SU-DHL-6 (cell line): ENCODE data around the gene LCE5A.
"Not testable (repeated sequence)": the region's sequence is repeated elsewhere in the genome, so short reads cannot be mapped to it uniquely, and the experiment has no call there.

Experiments used
- H2AFZ ChIP-seq: fragments of 200-600 bp; sonication (generic); 2 replicates; pipeline ENCODE4 v1.6.1; 2014; ENCODE audit warnings: low read depth, mild to moderate bottlenecking, moderate library complexity, mixed read lengths, antibody characterized with exemption, low read length; ENCODE audit not compliant: severe bottlenecking
- H3F3A ChIP-seq: fragments of 200-600 bp; shearing (Covaris generic); 2 replicates; pipeline ENCODE4 v1.6.0; 2016; ENCODE audit warnings: antibody characterized with exemption, mild to moderate bottlenecking; ENCODE audit not compliant: insufficient read depth
- H3K27ac ChIP-seq: fragments of 200-600 bp; sonication (generic); 2 replicates; pipeline ENCODE4 v1.5.1; 2016; ENCODE audit warnings: low read depth, mild to moderate bottlenecking, low read length, moderate library complexity, mixed read lengths
- H3K27me3 ChIP-seq: fragments of 200-600 bp; sonication (generic), shearing (Covaris generic); 2 replicates; pipeline ENCODE4 v1.6.0; 2014; ENCODE audit warnings: mild to moderate bottlenecking, low read length
- H3K36me3 ChIP-seq: fragments of 200-600 bp; sonication (generic); 2 replicates; pipeline ENCODE4 v1.6.1; 2014; ENCODE audit warnings: mild to moderate bottlenecking, low read length, mixed read lengths
- H3K4me2 ChIP-seq: fragments of 300-600, 200-600 bp; shearing (Covaris generic), sonication (generic); 2 replicates; pipeline ENCODE4 v1.6.0; 2014; ENCODE audit warnings: low read length, low read depth, mild to moderate bottlenecking; ENCODE audit not compliant: poor library complexity, severe bottlenecking
- H3K4me3 ChIP-seq: fragments of 200-600 bp; sonication (generic); 2 replicates; pipeline ENCODE4 v1.5.1; 2014; ENCODE audit warnings: antibody characterized with exemption, low read length, mild to moderate bottlenecking, mixed read lengths; ENCODE audit not compliant: insufficient read depth, poor library complexity, severe bottlenecking
- H3K79me2 ChIP-seq: fragments of 200-600 bp; sonication (generic); 2 replicates; pipeline ENCODE4 v1.6.1; 2014; ENCODE audit warnings: mild to moderate bottlenecking, low read length, moderate library complexity; ENCODE audit not compliant: insufficient read depth
- H3K9ac ChIP-seq: fragments of 200-600 bp; sonication (generic); 2 replicates; pipeline ENCODE4 v1.7.0; 2014; ENCODE audit warnings: mild to moderate bottlenecking, low read length
- H3K9me2 ChIP-seq: fragments of 200-600 bp; sonication (generic); replicated peaks from 2 replicates; pipeline ENCODE4 v1.6.1; 2014; ENCODE audit warnings: low read length; ENCODE audit not compliant: insufficient read depth
- H3K9me3 ChIP-seq: fragments of 200-600 bp; sonication (generic); 2 replicates; pipeline ENCODE4 v1.6.1; 2014; ENCODE audit warnings: low read length, mixed read lengths; ENCODE audit not compliant: insufficient read depth
- H4K20me1 ChIP-seq: fragments of 200-600 bp; sonication (generic); 2 replicates; pipeline ENCODE4 v1.6.1; 2014; ENCODE audit warnings: low read depth, mild to moderate bottlenecking, antibody characterized with exemption, low read length, moderate library complexity, mixed read lengths
- EZH2phosphoT487 ChIP-seq: fragments of 200-600 bp; sonication (generic), shearing (Covaris generic); conservative IDR thresholded peaks from 2 replicates; pipeline ENCODE4 v1.6.1; 2018; ENCODE audit warnings: mild to moderate bottlenecking, antibody characterized with exemption, low read length, moderate library complexity, mixed read lengths
- TF ChIP-seq, protein P1 (sequence below): fragments of 200-600 bp; sonication (generic); IDR thresholded peaks from one replicate; pipeline ENCODE4 v1.5.1; 2017; ENCODE audit warnings: antibody characterized with exemption, mild to moderate bottlenecking, low read length, moderate library complexity; ENCODE audit not compliant: insufficient read depth, poor library complexity, severe bottlenecking

LCE5A gene

GRCh38 chr1:152481869-152482664, 28.5 kb upstream of the LCE5A start:
- TF ChIP-seq, protein P1, sequence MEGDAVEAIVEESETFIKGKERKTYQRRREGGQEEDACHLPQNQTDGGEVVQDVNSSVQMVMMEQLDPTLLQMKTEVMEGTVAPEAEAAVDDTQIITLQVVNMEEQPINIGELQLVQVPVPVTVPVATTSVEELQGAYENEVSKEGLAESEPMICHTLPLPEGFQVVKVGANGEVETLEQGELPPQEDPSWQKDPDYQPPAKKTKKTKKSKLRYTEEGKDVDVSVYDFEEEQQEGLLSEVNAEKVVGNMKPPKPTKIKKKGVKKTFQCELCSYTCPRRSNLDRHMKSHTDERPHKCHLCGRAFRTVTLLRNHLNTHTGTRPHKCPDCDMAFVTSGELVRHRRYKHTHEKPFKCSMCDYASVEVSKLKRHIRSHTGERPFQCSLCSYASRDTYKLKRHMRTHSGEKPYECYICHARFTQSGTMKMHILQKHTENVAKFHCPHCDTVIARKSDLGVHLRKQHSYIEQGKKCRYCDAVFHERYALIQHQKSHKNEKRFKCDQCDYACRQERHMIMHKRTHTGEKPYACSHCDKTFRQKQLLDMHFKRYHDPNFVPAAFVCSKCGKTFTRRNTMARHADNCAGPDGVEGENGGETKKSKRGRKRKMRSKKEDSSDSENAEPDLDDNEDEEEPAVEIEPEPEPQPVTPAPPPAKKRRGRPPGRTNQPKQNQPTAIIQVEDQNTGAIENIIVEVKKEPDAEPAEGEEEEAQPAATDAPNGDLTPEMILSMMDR: no peak
- no peak for TF ChIP-seq EZH2phosphoT487
- Histone ChIP-seq H3K9ac (no peak overlapping the region), H3K27me3 (no peaks in the 10 kb centered on the region), H3K9me3 (peaks cover 9% of the 10 kb centered on the region; the same call in 1 of the 2 replicates), H3K79me2 (no peaks in the 10 kb centered on the region), H3K4me3 (no peak overlapping the region), H2AFZ (no peak overlapping the region), H3K4me2 (no peak overlapping the region), H3K27ac (no peak overlapping the region), H3K36me3 (no peaks in the 10 kb centered on the region), H3K9me2 (no peaks in the 10 kb centered on the region), H4K20me1 (no peaks in the 10 kb centered on the region), H3F3A (no peaks in the 10 kb centered on the region)

DNA sequence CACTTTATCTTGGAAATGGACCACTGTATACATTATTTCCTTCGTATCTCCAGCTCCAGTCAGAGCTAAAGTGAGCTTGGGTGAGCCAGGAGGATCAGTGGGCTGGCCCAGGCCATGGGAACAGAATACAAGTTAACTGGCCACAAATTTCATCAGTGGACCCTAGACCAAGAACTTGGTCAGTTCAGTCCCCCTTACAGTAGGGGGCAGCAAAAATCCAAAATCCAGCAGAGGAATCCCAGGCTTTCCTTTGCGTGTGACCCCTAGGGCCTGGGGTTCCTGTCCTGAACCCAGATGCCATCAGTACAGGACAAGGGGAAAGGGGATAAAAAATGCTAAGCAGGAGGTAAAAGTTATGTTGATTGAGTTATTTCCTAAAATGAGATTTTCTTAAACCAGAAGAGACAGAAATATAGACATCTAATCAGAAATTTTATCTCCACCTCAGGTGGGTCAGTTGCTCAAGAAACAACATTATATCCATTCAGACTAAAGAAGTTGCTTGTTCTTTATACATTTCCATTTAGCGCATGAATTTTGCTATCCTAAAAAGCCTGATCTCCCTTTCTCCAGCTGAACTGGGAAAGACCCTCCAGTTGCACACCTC, 24.1 kb upstream of the LCE5A start:
- no peak for TF ChIP-seq EZH2phosphoT487
- TF ChIP-seq, protein P1: peak; percentile 41
- Histone ChIP-seq H3K27ac (no peak overlapping the region), H3K9me3 (no peaks in the 10 kb centered on the region), H4K20me1 (no peaks in the 10 kb centered on the region), H3F3A (no peaks in the 10 kb centered on the region), H3K9ac (no peak overlapping the region), H3K9me2 (no peaks in the 10 kb centered on the region), H3K4me3 (no peak overlapping the region), H3K4me2 (no peak overlapping the region), H3K79me2 (no peaks in the 10 kb centered on the region), H2AFZ (no peak overlapping the region), H3K27me3 (no peaks in the 10 kb centered on the region), H3K36me3 (no peaks in the 10 kb centered on the region)

DNA sequence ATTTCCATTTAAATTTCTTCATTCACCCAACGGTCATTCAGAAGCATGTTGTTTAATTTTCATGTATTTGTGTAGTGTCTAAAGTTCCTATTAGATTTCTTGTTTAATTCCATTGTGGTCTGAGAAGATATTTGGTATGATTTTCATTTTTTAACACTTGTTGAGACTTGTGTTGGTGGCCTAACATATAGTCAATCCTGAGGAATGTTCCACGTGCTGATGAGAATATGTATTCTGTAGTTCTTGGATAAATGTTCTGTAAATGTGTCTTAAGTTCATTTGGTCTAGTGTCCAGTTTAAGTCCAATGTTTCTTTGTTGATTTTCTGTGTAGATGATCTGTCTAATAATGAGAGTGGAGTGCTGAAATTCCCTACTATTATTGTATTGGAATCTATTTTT, 22.7 kb upstream of the LCE5A start:
- Histone ChIP-seq H3K9me2 (no peaks in the 10 kb centered on the region), H3F3A (no peaks in the 10 kb centered on the region), H4K20me1 (no peaks in the 10 kb centered on the region), H3K9ac (no peak overlapping the region), H3K4me3 (no peak overlapping the region), H3K9me3 (no peaks in the 10 kb centered on the region), H3K27me3 (no peaks in the 10 kb centered on the region), H3K36me3 (no peaks in the 10 kb centered on the region), H2AFZ (no peak overlapping the region), H3K79me2 (no peaks in the 10 kb centered on the region), H3K27ac (no peak overlapping the region), H3K4me2 (no peak overlapping the region)
- TF ChIP-seq EZH2phosphoT487: no peak

DNA sequence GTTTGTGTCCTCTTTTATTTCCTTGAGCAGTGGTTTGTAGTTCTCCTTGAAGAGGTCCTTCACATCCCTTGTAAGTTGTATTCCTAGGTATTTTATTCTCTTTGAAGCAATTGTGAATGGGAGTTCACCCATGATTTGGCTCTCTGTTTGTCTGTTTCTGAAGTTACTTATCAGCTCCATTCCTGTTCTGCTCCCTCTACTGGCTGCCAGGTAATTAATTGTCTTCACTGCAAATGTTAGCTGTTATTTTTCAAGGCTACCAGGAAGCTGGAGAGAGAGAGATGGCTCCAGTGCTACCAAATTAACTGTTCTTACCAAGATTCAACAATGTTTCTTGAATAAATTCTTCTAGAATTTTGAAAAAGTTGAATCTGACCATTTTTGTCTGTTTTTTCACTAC, 19.1 kb upstream of the LCE5A start:
- H3K4me3 ChIP-seq, H3F3A ChIP-seq, H3K9me2 ChIP-seq, H3K27ac ChIP-seq, H3K27me3 ChIP-seq, H4K20me1 ChIP-seq, H3K9ac ChIP-seq, H3K79me2 ChIP-seq, H3K36me3 ChIP-seq, H3K9me3 ChIP-seq, H3K4me2 ChIP-seq, H2AFZ ChIP-seq: not testable (repeated sequence)
